Mucosa of descending colon (tissue), 3 donors: ENCODE results near the gene KRTAP19-3. TPM values are rescaled to one million over a fixed set of nuclear protein-coding genes. Genes with fewer than 3 reads are reported as not detected.

Experiments
- ATAC-seq: fragments of 200-7000 bp; cut with Tn5 transposase; one replicate; pipeline ENCODE4 v1.9.1; 2020; ENCODE audit warnings: mild to moderate bottlenecking, moderate library complexity
- DNase-seq, 3 donors: peaks; one replicate each; pipeline ENCODE4 v3.0.0-alpha.2; 2020
- H3K36me3 ChIP-seq: fragments of 200-600 bp; one replicate; pipeline ENCODE4 v1.8.0; 2021; ENCODE audit warnings: low read depth, mild to moderate bottlenecking
- H3K4me1 ChIP-seq: fragments of 200-600 bp; one replicate; pipeline ENCODE4 v1.8.0; 2021; ENCODE audit warnings: low read depth, mild to moderate bottlenecking
- H3K4me3 ChIP-seq: fragments of 200-600 bp; one replicate; pipeline ENCODE4 v1.8.0; 2021; ENCODE audit warnings: mild to moderate bottlenecking
- H3K9me3 ChIP-seq: fragments of 200-600 bp; one replicate; pipeline ENCODE4 v1.8.0; 2021; ENCODE audit warnings: mild to moderate bottlenecking
- intact Hi-C, 2 donors: fragments of 100-400 bp; cut with DNase I in 1 of 2; cut with micrococcal nuclease in 1 of 2; formaldehyde crosslinking; loops; one replicate each; pipeline versions ENCODE4 v1.11.0 to v1.11.1; 2022; cut with DNase I, micrococcal nuclease
- total RNA-seq, 3 donors: library from RNA; stranded (reverse); fragmentation: NEBNext Ultra II Directional in 2 of 3; extraction: Animal tissue kit (Norgen Biotek cat#: 25700) in 2 of 3; gene quantifications; one replicate each; pipeline versions ENCODE4 v1.2.1 to v1.2.4, GENCODE V29; 2021 to 2023
- TF ChIP-seq, protein P1 (sequence below): fragments of 200-600 bp; IDR thresholded peaks from one replicate; pipeline ENCODE4 v1.8.0; 2022; ENCODE audit warnings: antibody characterized with exemption, mild to moderate bottlenecking
- donor health status: DM: no; HTN: no; CAD: no; lungs with moderate emphysema.
- donor health status: DM: no; HTN: no; CAD: no.
- donor health status: DM: no; HTN: yes; CAD: no.

The KRTAP19-3 gene
- total RNA-seq, 3 donors from 2014 or later = not detected

DNA sequence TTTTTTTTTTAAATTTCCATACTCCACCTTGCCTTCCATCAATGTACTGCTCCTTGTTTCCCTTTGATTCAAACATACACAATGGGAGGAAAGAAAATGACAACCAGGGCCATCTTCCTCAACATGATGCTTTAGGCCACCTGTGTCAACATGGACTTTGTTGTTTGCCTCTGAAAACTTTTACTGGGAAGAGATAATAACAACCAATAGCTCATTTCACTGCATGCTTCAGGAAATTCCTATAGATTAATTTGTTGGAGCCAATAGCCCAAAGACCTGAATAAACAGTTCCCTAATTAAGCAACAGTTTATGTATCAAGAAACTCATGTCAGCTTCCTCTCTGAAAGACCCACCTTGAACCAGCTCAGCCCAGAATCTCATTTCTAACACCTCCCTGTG, 48.6 kb downstream of the KRTAP19-3 start:
- ATAC-seq (no peak), DNase-seq (no peak)
- Histone ChIP-seq H3K36me3 (no peaks in the 10 kb centered on the region), H3K4me3 (no peak overlapping the region), H3K4me1 (no peaks in the 10 kb centered on the region), H3K9me3 (no peaks in the 10 kb centered on the region)
- intact Hi-C loops = no loop called here
- TF ChIP-seq, protein P1, sequence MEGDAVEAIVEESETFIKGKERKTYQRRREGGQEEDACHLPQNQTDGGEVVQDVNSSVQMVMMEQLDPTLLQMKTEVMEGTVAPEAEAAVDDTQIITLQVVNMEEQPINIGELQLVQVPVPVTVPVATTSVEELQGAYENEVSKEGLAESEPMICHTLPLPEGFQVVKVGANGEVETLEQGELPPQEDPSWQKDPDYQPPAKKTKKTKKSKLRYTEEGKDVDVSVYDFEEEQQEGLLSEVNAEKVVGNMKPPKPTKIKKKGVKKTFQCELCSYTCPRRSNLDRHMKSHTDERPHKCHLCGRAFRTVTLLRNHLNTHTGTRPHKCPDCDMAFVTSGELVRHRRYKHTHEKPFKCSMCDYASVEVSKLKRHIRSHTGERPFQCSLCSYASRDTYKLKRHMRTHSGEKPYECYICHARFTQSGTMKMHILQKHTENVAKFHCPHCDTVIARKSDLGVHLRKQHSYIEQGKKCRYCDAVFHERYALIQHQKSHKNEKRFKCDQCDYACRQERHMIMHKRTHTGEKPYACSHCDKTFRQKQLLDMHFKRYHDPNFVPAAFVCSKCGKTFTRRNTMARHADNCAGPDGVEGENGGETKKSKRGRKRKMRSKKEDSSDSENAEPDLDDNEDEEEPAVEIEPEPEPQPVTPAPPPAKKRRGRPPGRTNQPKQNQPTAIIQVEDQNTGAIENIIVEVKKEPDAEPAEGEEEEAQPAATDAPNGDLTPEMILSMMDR = no peak

Other genes with a start within 250 kb of the KRTAP19-3 start
- not detected for gene KRTAP24-1, start 209.1 kb downstream of the KRTAP19-3 start, total RNA-seq
- not detected for gene KRTAP25-1, start 202.5 kb downstream of the KRTAP19-3 start, total RNA-seq
- not detected for gene KRTAP26-1, start 171.7 kb downstream of the KRTAP19-3 start, total RNA-seq
- gene KRTAP27-1, start 154.3 kb downstream of the KRTAP19-3 start, total RNA-seq = not detected
- gene KRTAP23-1, start 143.4 kb downstream of the KRTAP19-3 start, total RNA-seq = not detected
- 10 to 100 TPM in 1 of 3 donors, 1 to 10 TPM in 1, under 1 TPM in 1; 0.47 to 15.0 (median 2.9) TPM for gene KRTAP13-2, start 119.7 kb downstream of the KRTAP19-3 start, total RNA-seq
- gene KRTAP13-1, start 96.0 kb downstream of the KRTAP19-3 start, total RNA-seq = not detected
- gene KRTAP13-3, start 66.1 kb downstream of the KRTAP19-3 start, total RNA-seq = not detected
- not detected for gene KRTAP13-4, start 61.8 kb downstream of the KRTAP19-3 start, total RNA-seq
- not detected for gene KRTAP15-1, start 51.7 kb downstream of the KRTAP19-3 start, total RNA-seq
- not detected for gene KRTAP19-1, start 11.6 kb downstream of the KRTAP19-3 start, total RNA-seq
- gene KRTAP19-2, start 4.6 kb downstream of the KRTAP19-3 start, total RNA-seq = not detected
- gene KRTAP19-4, start 5.2 kb upstream of the KRTAP19-3 start, total RNA-seq = not detected
- gene KRTAP19-5, start 10.1 kb upstream of the KRTAP19-3 start, total RNA-seq = not detected
- gene KRTAP19-6, start 49.9 kb upstream of the KRTAP19-3 start, total RNA-seq = not detected
- not detected for gene KRTAP19-7, start 69.3 kb upstream of the KRTAP19-3 start, total RNA-seq
- not detected for gene KRTAP22-2, start 98.4 kb upstream of the KRTAP19-3 start, total RNA-seq
- not detected for gene KRTAP6-3, start 100.4 kb upstream of the KRTAP19-3 start, total RNA-seq
- not detected for gene KRTAP6-2, start 106.9 kb upstream of the KRTAP19-3 start, total RNA-seq
- not detected for gene KRTAP22-1, start 109.1 kb upstream of the KRTAP19-3 start, total RNA-seq
- gene KRTAP6-1, start 121.9 kb upstream of the KRTAP19-3 start, total RNA-seq = not detected
- not detected for gene KRTAP20-1, start 124.4 kb upstream of the KRTAP19-3 start, total RNA-seq
- not detected for gene KRTAP20-4, start 128.6 kb upstream of the KRTAP19-3 start, total RNA-seq
- gene KRTAP20-2, start 143.2 kb upstream of the KRTAP19-3 start, total RNA-seq = not detected
- not detected for gene KRTAP20-3, start 150.9 kb upstream of the KRTAP19-3 start, total RNA-seq
- not detected for gene KRTAP21-3, start 226.8 kb upstream of the KRTAP19-3 start, total RNA-seq